Vagina (tissue), 2 donors: ENCODE measurements around the gene TJP2. TPM values are rescaled to one million over a fixed set of nuclear protein-coding genes. Genes with fewer than 3 reads are reported as not detected.

ENCODE experiments used
- DNase-seq, 2 donors: peaks; one replicate each; pipeline ENCODE4 v3.0.0-alpha.2; 2017; ENCODE audit errors: extremely low spot score in 2 of 2
- H3K27ac ChIP-seq: fragments of 200-600 bp; sonication (generic); one replicate; pipeline ENCODE4 v1.5.1; 2019
- H3K27me3 ChIP-seq: fragments of 200-600 bp; sonication (generic); one replicate; pipeline ENCODE4 v1.5.1; 2019
- H3K36me3 ChIP-seq, 2 donors: fragments of 200-600 bp; sonication (generic); one replicate each; pipeline ENCODE4 v1.5.1; 2017 to 2019
- H3K4me1 ChIP-seq: fragments of 200-600 bp; sonication (generic); one replicate; pipeline ENCODE4 v1.5.1; 2019
- H3K4me3 ChIP-seq, 2 donors: fragments of 200-600 bp; sonication (generic); 1 replicate in 1 of 2; 2 replicates in 1 of 2; pipeline ENCODE4 v1.5.1; 2016 to 2019
- H3K9me3 ChIP-seq: fragments of 200-600 bp; sonication (generic); one replicate; pipeline ENCODE4 v1.5.1; 2019
- POLR2A ChIP-seq, 2 donors: fragments of 450-650 bp; IDR thresholded peaks; one replicate each; pipeline ENCODE4 v1.6.1; 2017; ENCODE audit warnings: antibody characterized with exemption in 2 of 2, mild to moderate bottlenecking in 2 of 2, moderate library complexity in 2 of 2
- POLR2AphosphoS5 ChIP-seq, 2 donors: sonication (generic); formaldehyde crosslinking; IDR thresholded peaks; one replicate each; pipeline ENCODE4 v1.9.0; 2017; ENCODE audit warnings: antibody characterized with exemption in 2 of 2, mild to moderate bottlenecking in 2 of 2, low read depth in 1 of 2; ENCODE audit not compliant: insufficient read depth in 1 of 2
- intact Hi-C: fragments of 100-400 bp; cut with DNase I; formaldehyde crosslinking; loops from one replicate; pipeline ENCODE4 v1.15.1; 2023
- total RNA-seq: library from RNA; depleted of rRNA; stranded (reverse); fragments of >200 nt; gene quantifications from one replicate; pipeline ENCODE4 v1.2.3, GENCODE V29; 2016
- TF ChIP-seq, protein P1 (sequence below), 3 experiments: fragments of 450-650 bp in 2 of 3; fragments of 200-600 bp in 1 of 3; sonication (generic) in 1 of 3; IDR thresholded peaks; one replicate each; pipeline ENCODE4 v1.5.1; 2017 to 2019; ENCODE audit warnings: antibody characterized with exemption in 3 of 3, mild to moderate bottlenecking in 2 of 3, moderate library complexity in 2 of 3

TJP2 gene
- total RNA-seq, 1 donor from 2014 or later = 68.3 TPM

DNA sequence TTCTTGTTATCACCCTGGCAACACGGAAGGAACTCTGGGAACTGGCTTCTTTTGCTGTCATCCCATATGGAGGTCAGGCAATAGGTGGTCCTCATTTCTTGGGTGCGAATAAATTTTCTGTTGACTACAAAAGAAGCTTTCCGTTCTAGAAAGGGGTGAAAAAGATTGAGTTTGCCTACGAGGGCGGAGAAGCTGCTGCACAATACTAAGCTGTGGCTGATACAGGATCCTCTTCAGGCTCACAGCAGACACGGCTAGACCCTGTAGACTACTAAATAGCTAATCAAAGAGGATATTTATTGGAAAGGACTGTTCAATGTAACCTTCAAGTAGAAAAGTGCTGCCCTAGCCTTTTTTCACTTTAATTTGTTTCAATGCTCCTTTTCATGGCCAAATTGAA, 58.1 kb downstream of the TJP2 start:
- TF ChIP-seq, protein P1, sequence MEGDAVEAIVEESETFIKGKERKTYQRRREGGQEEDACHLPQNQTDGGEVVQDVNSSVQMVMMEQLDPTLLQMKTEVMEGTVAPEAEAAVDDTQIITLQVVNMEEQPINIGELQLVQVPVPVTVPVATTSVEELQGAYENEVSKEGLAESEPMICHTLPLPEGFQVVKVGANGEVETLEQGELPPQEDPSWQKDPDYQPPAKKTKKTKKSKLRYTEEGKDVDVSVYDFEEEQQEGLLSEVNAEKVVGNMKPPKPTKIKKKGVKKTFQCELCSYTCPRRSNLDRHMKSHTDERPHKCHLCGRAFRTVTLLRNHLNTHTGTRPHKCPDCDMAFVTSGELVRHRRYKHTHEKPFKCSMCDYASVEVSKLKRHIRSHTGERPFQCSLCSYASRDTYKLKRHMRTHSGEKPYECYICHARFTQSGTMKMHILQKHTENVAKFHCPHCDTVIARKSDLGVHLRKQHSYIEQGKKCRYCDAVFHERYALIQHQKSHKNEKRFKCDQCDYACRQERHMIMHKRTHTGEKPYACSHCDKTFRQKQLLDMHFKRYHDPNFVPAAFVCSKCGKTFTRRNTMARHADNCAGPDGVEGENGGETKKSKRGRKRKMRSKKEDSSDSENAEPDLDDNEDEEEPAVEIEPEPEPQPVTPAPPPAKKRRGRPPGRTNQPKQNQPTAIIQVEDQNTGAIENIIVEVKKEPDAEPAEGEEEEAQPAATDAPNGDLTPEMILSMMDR (IDR thresholded peaks at IDR 0.05) = no peak
- TF ChIP-seq POLR2AphosphoS5 (IDR thresholded peaks at IDR 0.05; ENCODE audit: insufficient read depth in 1 of 2, low read depth in 1 of 2) (no peak), POLR2A (IDR thresholded peaks at IDR 0.05) (no peak)
- Histone ChIP-seq H3K9me3 (no peaks in the 10 kb centered on the region), H3K36me3 (peaks cover 0 to 21% of the 10 kb centered on the region in 2 donors), H3K27me3 (no peaks in the 10 kb centered on the region), H3K4me1 (no peaks in the 10 kb centered on the region), H3K4me3 (no peak overlapping the region), H3K27ac (no peak overlapping the region)
- DNase-seq = no peak
- intact Hi-C loops = no loop called here

DNA sequence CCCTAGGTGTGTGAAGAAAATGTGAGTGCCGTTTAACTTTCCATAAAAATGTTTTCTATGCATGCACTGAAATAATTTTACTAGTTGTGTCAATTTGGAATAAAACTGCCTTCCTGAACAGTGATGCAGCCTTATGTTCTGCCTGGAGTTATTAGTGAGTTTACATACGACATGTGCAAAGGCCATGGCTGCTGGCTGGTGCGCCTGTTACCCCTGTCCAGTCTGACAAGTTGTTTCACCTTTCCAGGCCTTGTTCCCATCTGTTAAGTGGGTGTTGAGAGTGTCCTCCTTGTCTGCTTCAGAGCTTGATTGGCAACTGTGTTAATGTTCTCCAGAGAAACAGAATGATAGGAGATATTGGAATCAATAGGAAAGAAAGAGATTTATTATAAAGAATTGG, 60.6 kb downstream of the TJP2 start:
- Histone ChIP-seq H3K27ac (no peak overlapping the region), H3K9me3 (no peaks in the 10 kb centered on the region), H3K36me3 (peaks cover 0 to 36% of the 10 kb centered on the region in 2 donors), H3K4me3 (no peak overlapping the region), H3K4me1 (no peaks in the 10 kb centered on the region), H3K27me3 (no peaks in the 10 kb centered on the region)
- TF ChIP-seq, protein P1 (IDR thresholded peaks at IDR 0.05) = no peak
- TF ChIP-seq POLR2AphosphoS5 (IDR thresholded peaks at IDR 0.05; ENCODE audit: insufficient read depth in 1 of 2, low read depth in 1 of 2) (no peak), POLR2A (IDR thresholded peaks at IDR 0.05) (no peak)
- intact Hi-C loops = no loop called here
- no peak for DNase-seq

DNA sequence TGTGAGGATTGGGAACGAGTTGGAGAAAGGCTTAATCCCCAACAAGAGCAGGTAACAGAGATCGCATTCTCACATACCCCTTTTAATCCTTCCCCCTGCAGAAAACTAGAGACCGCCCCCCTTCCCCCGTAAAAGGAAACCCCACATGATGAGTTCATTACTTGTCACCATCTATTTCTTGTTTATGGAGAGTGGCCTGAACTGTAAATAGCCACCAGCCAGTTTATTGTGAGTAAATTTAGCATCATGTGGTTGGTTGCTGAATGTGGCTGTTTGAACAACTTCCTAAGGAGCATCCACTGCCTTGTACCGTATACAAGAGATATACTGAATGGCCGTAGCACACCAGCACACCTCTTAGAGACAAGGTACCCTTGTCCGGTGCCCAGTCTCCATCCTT, 62.1 kb downstream of the TJP2 start:
- TF ChIP-seq POLR2A (IDR thresholded peaks at IDR 0.05) = no peak
- TF ChIP-seq POLR2AphosphoS5 (IDR thresholded peaks at IDR 0.05; ENCODE audit: insufficient read depth in 1 of 2, low read depth in 1 of 2) = no peak
- TF ChIP-seq, protein P1 (IDR thresholded peaks at IDR 0.05) = no peak
- Histone ChIP-seq H3K9me3 (no peaks in the 10 kb centered on the region), H3K4me3 (no peak overlapping the region), H3K27ac (no peak overlapping the region), H3K4me1 (no peaks in the 10 kb centered on the region), H3K36me3 (peaks cover 0 to 42% of the 10 kb centered on the region in 2 donors), H3K27me3 (no peaks in the 10 kb centered on the region)
- intact Hi-C loops = no loop called here
- DNase-seq = no peak

DNA sequence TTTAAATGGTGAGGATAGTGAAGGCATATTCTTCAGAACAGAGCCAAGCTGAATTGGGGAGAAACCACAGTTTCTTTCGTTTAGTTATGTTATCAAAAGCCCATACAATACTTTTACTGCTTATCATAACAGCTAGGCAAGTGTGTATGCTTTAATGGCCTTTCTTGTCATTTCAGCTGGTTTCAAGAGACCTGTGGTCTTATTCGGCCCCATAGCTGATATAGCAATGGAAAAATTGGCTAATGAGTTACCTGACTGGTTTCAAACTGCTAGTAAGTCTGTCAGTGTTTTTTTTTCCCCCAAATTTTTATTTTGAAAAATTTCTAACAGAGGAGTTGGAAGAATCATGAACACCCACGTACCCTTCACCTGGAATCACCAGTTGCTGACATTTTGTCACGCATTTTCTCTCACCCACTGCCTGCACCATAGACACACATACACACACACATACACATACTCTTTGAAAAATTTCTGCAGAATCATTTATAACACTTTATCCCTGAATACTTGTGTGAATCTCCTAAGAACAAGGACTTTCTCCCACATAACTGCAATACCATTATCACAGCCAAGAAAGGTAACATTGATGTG, 63.7 kb downstream of the TJP2 start:
- no peaks in the 10 kb centered on the region for H3K27me3 ChIP-seq

DNA sequence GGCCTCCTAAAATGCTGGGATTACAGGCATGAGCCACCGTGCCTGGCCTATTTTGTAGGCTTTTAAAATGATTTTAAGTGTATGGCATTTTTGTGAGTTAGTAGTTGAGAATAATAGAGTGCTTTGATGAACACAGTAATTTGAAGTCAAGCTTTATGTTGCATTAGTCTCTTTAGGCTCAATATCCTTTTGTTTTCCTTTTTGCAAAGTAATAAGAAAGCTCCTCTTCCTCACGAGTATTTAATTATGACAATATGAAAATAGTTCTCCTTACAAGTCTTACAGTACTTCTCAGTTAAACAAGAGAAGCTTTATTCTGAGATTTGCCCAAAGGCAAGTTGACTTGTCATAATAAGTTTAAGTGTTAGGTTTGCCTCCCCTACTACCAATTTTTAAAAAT, 69.0 kb downstream of the TJP2 start:
- no peaks in the 10 kb centered on the region for H3K27me3 ChIP-seq
- H3K4me3 ChIP-seq = no peak overlapping the region
- DNase-seq = no peak
- H3K9me3 ChIP-seq = no peaks in the 10 kb centered on the region
- H3K36me3 ChIP-seq = peaks cover 0 to 25% of the 10 kb centered on the region in 2 donors
- H3K4me1 ChIP-seq = no peaks in the 10 kb centered on the region
- intact Hi-C loops = no loop called here
- TF ChIP-seq POLR2AphosphoS5 (IDR thresholded peaks at IDR 0.05; ENCODE audit: insufficient read depth in 1 of 2, low read depth in 1 of 2) = no peak
- TF ChIP-seq, protein P1 (IDR thresholded peaks at IDR 0.05) = no peak
- TF ChIP-seq POLR2A (IDR thresholded peaks at IDR 0.05) = no peak
- no peak overlapping the region for H3K27ac ChIP-seq

More for the DNA sequence above, 63.7 kb downstream of the TJP2 start:
- Histone ChIP-seq H3K4me1 (no peaks in the 10 kb centered on the region), H3K4me3 (no peak overlapping the region), H3K9me3 (no peaks in the 10 kb centered on the region), H3K27ac (no peak overlapping the region), H3K36me3 (peaks cover 0 to 42% of the 10 kb centered on the region in 2 donors)
- no peak for TF ChIP-seq POLR2AphosphoS5 (IDR thresholded peaks at IDR 0.05; ENCODE audit: insufficient read depth in 1 of 2, low read depth in 1 of 2)
- no peak for TF ChIP-seq POLR2A (IDR thresholded peaks at IDR 0.05)
- TF ChIP-seq, protein P1 (IDR thresholded peaks at IDR 0.05) = no peak
- intact Hi-C loops = no loop called here
- DNase-seq = no peak
